GM18505 (cell line): ENCODE data around the gene FGF8.

Experiments used
- ATAC-seq: cut with Tn5 transposase; IDR thresholded peaks from one replicate; pipeline ENCODE4 v1.9.1; 2021; ENCODE audit not compliant: unreplicated experiment
- POLR2A ChIP-seq: IDR thresholded peaks from 4 replicates; pipeline ENCODE4 v1.6.1; 2011; ENCODE audit warnings: borderline replicate concordance; ENCODE audit not compliant: insufficient read depth, insufficient read length; ENCODE audit errors: extremely low read depth

Gene FGF8

DNA sequence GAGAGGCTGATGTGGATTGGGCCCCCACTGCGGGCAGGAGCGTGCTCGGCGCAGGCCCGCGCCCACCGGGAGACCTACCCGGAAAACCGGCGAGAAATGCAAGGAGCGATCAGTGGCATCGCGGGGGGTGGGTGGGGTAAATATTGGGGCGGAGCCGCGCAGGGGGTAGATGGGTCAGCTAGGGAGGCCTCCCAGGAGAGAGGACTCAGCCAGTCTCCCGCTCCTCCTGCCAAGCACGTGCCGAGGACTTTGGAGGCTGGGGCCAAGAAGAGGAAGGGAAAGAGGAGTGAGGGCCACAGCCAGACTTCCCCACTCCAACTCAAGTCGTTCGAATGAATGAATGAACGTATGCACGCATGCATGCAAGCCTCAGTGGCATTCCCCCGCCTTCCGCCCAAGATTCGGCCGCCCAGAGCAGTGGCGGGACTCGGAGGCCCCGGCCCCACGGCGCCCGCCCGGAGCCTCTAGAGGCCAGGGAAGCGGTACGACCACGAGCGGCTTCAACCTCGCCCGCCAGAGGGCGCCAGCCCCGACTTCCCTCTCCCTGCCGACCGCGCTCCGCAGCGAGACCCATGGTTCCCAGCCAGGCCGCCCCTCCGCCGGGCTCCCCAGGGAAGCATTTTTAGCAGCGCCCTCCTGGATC, 3.8 kb upstream of the FGF8 start:
- ATAC-seq, result no peak

DNA sequence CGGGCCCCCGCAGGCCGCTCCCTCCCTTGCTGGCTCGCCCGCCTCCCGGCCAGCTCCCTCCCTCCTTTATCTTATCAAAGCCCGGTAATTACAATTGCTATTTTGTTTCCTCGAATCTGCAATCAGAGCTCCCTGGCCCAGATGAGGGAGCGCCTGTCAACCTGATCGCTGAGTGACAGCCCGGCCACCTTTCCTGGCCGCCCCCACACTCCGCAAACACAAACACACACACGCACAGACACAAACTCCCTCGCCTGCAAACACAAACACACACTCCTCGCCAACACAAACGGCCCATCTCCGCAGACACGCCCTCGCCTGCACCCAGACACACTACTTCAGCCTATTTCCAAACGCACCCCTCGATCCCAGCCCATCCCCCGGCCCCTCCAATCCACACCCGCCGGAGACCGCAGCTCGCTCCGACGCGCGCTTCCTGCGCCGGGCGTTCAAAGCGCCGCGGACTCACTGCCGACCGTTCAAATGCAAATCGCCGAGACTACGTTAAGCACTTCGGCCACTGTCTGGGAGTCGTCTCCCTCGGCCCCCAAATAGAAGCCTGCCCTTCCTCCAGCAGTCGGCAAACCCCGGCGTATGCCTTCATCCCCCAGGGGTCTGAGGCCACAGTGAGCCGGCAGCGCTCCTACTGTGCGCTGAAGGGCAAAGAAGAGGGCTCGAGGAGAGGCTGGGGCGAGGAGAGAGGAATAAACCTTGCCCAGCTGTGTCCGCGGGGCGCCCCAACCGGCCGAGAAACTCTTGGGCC, 3.0 kb upstream of the FGF8 start:
- ATAC-seq, result no peak
- no peak for TF ChIP-seq POLR2A

More for the DNA sequence above, 3.8 kb upstream of the FGF8 start:
- TF ChIP-seq POLR2A, result no peak

DNA sequence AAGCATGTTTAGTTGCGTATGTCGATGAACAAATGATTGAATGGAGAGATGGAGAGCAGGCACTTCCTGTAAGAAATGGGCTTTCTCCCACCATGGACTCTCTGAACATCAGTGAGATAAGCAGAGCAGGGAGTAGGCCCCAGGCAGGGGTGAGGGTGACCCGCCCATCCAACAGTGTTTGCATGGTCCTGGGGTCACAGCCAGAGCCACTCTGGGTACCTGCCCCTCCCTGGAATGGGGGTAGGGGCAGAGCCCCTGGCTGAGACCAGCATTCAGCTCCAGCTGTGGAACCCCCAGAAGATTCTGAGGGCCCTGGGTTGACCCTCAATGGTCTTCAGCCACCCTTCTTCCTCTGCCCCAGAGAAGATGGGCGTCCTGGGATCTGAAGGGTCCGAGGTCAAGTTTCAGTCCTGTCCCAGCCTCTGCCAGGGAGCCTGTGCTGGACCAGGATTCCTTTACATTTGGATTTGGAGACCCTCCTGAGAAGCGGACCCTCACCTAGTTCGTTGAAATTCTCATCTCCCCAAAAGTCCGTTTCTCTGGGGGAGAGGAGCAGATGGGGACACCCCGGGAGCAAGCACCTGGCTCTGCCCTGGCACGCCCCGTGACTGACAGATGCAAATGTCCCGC, 2.4 kb upstream of the FGF8 start:
- ATAC-seq, result no peak
- TF ChIP-seq POLR2A, result no peak

DNA sequence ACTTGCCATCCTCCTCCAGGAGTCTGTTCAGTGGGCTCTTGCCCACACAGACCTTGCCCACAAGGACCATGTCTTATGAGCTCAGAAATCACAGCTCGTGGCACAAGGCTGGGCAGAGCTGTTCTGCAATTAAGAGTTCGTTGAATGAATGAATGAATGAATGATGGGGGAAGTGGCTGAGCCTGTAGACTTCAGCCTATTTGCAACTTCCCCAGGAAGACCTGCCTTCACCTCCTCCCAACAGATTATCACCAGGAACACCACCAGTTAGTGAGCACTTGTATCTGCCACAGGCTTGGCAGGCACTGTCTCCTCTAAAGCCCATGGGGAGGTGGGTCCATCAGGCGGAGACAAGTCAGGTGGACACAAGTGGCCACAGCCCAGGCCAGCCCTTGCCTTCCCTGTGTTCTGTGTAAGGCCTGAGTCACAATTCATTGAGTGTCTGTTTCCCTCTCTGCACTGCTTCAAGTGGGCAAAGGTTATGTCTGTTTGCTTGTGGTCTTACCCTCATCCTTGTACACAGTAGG, 1.8 kb upstream of the FGF8 start:
- TF ChIP-seq POLR2A, result no peak
- ATAC-seq, result no peak

DNA sequence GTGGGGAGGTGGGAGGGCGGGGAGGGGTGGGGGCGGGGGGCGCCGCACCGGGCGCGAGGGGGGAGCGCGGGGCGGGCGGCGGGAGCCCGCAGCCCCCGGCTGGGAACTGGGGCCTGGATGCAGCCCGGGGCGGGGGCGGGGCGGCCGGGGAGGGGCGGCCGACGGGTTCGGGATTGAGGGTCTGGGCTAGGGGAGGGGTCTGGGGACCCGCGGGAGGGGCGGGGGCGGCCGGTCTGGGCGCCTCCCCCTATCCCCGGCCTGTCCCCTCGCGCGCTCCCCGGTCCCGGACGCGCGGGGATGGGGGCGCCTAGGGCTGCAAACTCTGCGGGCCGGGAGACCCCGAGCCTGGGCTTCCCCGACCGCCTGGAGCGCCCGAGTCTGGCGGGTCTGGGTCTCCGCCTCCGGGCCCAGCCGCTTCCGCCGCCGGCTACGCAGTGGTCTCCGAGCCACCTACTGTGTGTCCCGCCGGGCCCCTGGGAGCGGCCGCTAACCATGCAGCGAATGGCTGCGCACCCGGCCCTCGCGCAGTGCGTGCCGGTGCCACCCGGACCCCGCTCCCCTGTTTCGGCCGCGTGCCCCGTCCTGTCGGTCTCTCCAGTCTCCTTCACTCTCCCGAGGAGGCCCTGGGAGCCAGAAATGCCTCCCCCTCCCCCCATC, 375 bp upstream of the FGF8 start:
- ATAC-seq, result no peak
- no peak for TF ChIP-seq POLR2A

DNA sequence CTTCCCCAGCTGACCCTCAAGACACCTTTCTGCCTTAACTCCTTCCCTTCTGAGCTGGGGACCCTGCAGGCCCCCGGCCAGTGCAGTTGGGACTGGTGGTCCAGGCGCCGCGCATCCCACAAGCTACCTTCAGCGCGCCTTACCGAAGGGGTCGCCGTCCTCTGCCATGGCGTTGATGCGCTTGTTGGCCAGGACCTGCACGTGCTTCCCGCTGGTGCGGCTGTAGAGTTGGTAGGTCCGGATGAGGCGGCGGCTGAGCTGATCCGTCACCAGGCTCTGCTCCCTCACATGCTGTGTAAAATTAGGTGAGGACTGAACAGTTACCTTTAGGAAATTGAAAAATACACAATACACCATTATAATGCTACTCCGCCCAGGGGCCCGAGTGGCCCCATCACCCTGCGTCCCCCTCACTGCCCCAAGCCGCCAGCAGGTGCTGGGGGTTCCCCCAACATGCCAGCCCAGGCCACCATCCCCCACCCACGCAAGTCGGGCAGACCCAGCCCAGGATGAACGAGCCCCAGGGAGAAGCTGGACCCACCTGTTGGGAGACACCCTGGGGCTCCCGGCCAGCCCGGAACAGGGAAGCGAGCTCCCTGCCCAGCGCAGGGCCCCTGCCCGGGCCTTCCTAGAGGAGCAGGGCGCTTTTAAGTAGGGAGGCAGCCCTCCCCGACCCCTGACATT, 1.2 kb downstream of the FGF8 start:
- TF ChIP-seq POLR2A, result no peak
- no peak for ATAC-seq

DNA sequence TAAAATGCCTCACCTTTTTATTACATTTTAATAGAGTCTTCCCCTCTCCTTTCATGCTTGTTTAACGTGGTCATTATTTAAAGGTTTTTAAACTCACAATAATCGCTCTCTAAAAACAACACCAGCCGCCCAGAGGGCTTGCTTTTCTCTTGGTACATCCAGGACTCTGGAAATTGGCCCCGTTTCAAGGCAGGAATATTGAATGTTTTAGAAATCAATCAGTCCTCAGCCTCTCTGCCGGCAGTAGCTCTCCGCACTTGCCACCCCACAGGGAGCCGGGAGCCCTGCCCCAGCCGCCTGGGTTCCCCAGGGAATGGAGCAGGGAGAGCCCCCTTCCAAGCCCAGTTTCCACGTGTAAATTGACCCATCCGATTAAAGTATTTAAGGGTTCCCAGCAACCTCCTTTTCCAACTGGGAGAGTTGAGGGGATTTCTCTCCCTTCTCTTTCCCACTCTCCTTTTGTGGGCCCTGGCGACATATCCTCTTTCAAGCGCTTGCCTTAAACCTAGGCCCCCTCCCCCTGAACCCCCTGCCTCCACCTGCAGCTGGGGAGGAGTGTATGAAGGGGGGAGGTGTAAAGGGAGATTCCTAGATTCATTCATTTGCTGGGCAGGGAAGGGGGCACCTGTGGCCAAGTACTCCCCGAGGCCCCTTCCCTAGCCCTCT, 1.9 kb downstream of the FGF8 start:
- no peak for TF ChIP-seq POLR2A
- no peak for ATAC-seq

DNA sequence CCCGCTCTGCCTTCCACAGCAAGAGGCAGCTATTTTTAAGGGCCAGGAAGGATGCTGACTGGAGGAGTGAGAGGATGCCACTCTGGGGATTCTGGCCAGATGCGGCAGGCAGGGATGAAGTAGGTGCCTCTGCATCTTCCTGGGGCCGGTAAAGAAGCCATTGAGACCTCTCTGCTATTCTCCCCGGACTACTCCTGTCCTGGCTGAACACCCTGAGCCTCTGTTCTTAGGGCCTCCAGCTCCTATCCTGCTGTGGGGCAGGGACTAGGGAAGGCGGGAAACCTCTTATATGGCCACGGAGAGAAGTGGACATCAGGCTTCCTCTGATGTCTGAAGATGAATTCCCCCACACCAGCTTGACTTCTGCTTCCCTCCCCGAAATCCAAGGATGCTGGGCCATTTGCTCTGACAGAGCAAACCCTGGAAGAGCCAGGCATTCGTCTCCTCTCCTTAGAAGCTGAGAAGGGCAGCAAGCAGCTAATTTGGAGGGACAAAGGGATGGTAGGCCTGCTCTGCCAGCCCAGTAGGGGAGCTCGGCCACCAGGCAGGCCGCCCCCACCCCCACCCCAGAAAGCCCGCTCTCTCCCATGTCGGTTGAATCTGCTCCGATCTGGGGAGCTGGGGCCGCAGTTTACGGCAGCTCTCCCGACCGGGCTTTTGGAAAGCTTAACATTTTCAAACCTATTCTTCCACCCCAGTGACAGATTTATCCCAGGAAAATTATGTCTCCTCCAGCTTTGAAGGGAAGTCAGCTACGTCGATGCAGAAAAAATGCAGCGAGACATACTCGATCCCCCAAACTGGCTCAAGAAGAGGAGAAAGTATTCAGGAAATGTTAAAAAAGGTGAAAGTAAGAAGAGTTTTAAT, 2.8 kb downstream of the FGF8 start:
- TF ChIP-seq POLR2A, result no peak
- ATAC-seq, result no peak

DNA sequence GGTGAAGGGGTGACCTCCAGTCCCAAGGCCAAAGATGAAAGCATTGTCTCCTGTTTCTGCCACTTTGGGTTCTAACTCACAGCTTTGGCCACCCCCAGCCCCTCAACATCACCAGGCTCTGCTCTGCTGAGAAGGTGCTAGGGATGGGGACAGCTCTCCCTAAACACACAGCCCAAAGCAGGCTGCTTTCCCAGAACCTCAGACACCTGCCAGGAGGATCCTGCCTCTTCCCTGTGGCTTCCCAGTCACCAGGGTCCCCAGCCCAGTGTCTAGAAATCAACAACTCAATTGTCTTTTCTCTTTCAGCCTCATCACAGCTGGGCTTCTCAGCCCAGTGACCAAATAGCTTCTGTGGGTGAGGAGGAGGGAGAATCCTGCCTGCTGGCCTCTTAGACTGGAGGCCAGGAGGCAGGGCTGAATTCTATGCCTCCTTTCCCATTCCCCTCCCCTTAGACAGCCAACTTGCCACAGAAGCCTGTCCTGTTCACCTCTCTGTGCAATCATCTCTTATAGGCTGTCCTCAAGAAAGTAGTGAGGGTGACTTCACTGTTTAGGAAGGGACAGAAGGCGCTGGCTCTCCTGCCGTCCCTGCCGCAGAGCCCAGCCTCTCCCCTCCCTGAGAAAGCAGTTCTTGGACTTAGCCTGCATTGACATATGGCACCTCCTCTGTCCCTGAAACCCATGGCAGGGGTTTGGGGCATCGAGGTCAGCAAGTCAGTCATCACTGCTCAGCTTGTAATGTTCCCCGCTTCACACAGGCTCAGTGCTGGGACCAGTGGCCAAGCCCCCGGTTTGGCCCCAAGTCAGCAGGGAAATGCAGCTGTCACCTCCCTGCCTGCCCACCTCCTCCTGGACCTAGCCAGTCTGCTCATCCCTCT, 3.7 kb downstream of the FGF8 start:
- no peak for ATAC-seq
- no peak for TF ChIP-seq POLR2A

DNA sequence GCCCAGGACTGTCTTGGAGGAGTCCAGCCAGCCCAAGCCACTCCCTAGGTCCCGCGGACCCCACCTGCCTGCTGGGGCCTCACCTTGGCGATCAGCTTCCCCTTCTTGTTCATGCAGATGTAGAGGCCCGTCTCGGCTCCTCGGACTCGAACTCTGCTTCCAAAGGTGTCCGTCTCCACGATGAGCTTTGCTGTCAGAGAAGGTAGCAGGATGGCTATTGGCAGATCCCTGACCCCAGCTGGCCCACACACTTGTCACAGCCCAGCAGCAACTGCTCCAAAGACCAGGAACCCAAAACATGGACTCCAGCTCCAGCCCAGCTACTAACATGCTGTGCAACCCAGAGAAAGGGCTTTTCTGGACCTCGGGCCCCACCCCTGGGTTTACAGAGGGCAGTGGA, 4.5 kb downstream of the FGF8 start:
- TF ChIP-seq POLR2A, result no peak
- no peak for ATAC-seq
